ENCODE results near the gene MBD5.

MBD5 gene

GRCh38 chr2:148486655-148487054, 465.8 kb downstream of the MBD5 start:
- H3K36me3 ChIP-seq (ENCODE audit: control insufficient read depth in 1 of 2, insufficient read depth in 2 of 2, low read depth in 1 of 2, low read length in 2 of 2), result peaks cover 14 to 23% of the 10 kb centered on the region in 2 experiments
- no peak overlapping the region for H2BK120ac ChIP-seq (ENCODE audit: low read depth, low read length)
- no peaks in the 10 kb centered on the region for H3K9me3 ChIP-seq (ENCODE audit: control insufficient read depth, low read length)
- DNase-seq, result no peak
- no peak overlapping the region for H2AFZ ChIP-seq (ENCODE audit: low read depth, low read length)
- no peak overlapping the region for H3K27ac ChIP-seq (ENCODE audit: low read length, poor library complexity, severe bottlenecking)
- no peak overlapping the region for H3K4me2 ChIP-seq (ENCODE audit: low read length, poor library complexity, severe bottlenecking)
- no peak overlapping the region for H4K8ac ChIP-seq (ENCODE audit: low read length)
- H2BK12ac ChIP-seq (ENCODE audit: low read length in 2 of 2), result no peak overlapping the region
- H4K91ac ChIP-seq (ENCODE audit: low read length), result no peak overlapping the region
- no peak overlapping the region for H3K4me3 ChIP-seq (ENCODE audit: insufficient read depth in 1 of 2, low read depth in 1 of 2, low read length in 2 of 2)
- no peak overlapping the region for H2BK5ac ChIP-seq (ENCODE audit: low read depth, low read length, poor library complexity, severe bottlenecking)
- H3K9ac ChIP-seq (ENCODE audit: low read length), result no peak overlapping the region
- H3K4ac ChIP-seq (ENCODE audit: low read depth in 1 of 2, low read length in 2 of 2), result no peak overlapping the region
- no peak overlapping the region for H3K14ac ChIP-seq (ENCODE audit: low read length in 2 of 2)
- no peak overlapping the region for H2BK15ac ChIP-seq (ENCODE audit: low read depth, poor library complexity, severe bottlenecking)
- no peaks in the 10 kb centered on the region for H3K79me1 ChIP-seq (replicated peaks; ENCODE audit: low read length, poor library complexity, severe bottlenecking)
- no peaks in the 10 kb centered on the region for H3K27me3 ChIP-seq (ENCODE audit: control insufficient read depth in 1 of 2, insufficient read depth in 1 of 2, low read length in 2 of 2)
- H3K4me1 ChIP-seq (ENCODE audit: control insufficient read depth, insufficient read depth, low read depth, low read length), result no peaks in the 10 kb centered on the region
- no peak overlapping the region for H3K18ac ChIP-seq (ENCODE audit: low read depth in 1 of 2, low read length in 2 of 2)
- no peak overlapping the region for H3K23ac ChIP-seq (ENCODE audit: low read length in 2 of 2)
- H2AK5ac ChIP-seq (ENCODE audit: low read length, severe bottlenecking), result no peak overlapping the region

- no peak overlapping the region for H3K23ac ChIP-seq (ENCODE audit: low read length in 2 of 2)
- no peak overlapping the region for H2BK15ac ChIP-seq (ENCODE audit: low read depth, poor library complexity, severe bottlenecking)
- no peak overlapping the region for H3K9ac ChIP-seq (ENCODE audit: low read length)
- H3K4me1 ChIP-seq (ENCODE audit: control insufficient read depth, insufficient read depth, low read depth, low read length), result no peaks in the 10 kb centered on the region
- H3K27me3 ChIP-seq (ENCODE audit: control insufficient read depth in 1 of 2, insufficient read depth in 1 of 2, low read length in 2 of 2), result no peaks in the 10 kb centered on the region
- no peak overlapping the region for H2BK12ac ChIP-seq (ENCODE audit: low read length in 2 of 2)
- DNase-seq, result no peak
- H2BK5ac ChIP-seq (ENCODE audit: low read depth, low read length, poor library complexity, severe bottlenecking), result no peak overlapping the region
- no peak overlapping the region for H3K14ac ChIP-seq (ENCODE audit: low read length in 2 of 2)
- no peak overlapping the region for H3K4ac ChIP-seq (ENCODE audit: low read depth in 1 of 2, low read length in 2 of 2)
- H2AFZ ChIP-seq (ENCODE audit: low read depth, low read length), result no peak overlapping the region
- H3K36me3 ChIP-seq (ENCODE audit: control insufficient read depth in 1 of 2, insufficient read depth in 2 of 2, low read depth in 1 of 2, low read length in 2 of 2), result peaks cover 14 to 23% of the 10 kb centered on the region in 2 experiments
- no peaks in the 10 kb centered on the region for H3K79me1 ChIP-seq (replicated peaks; ENCODE audit: low read length, poor library complexity, severe bottlenecking)
- H2BK120ac ChIP-seq (ENCODE audit: low read depth, low read length), result no peak overlapping the region
- H3K27ac ChIP-seq (ENCODE audit: low read length, poor library complexity, severe bottlenecking), result no peak overlapping the region
- H3K18ac ChIP-seq (ENCODE audit: low read depth in 1 of 2, low read length in 2 of 2), result no peak overlapping the region
- H4K8ac ChIP-seq (ENCODE audit: low read length), result no peak overlapping the region
- H3K9me3 ChIP-seq (ENCODE audit: control insufficient read depth, low read length), result no peaks in the 10 kb centered on the region
- H3K4me3 ChIP-seq (ENCODE audit: insufficient read depth in 1 of 2, low read depth in 1 of 2, low read length in 2 of 2), result no peak overlapping the region
- no peak overlapping the region for H3K4me2 ChIP-seq (ENCODE audit: low read length, poor library complexity, severe bottlenecking)
- H2AK5ac ChIP-seq (ENCODE audit: low read length, severe bottlenecking), result no peak overlapping the region
- 96% methylated on average over 1 of the region's 3 CpGs for WGBS
- H4K91ac ChIP-seq (ENCODE audit: low read length), result no peak overlapping the region
These were observed 466.5 kb downstream of the MBD5 start for GRCh38 chr2:148487439-148487838.

DNA sequence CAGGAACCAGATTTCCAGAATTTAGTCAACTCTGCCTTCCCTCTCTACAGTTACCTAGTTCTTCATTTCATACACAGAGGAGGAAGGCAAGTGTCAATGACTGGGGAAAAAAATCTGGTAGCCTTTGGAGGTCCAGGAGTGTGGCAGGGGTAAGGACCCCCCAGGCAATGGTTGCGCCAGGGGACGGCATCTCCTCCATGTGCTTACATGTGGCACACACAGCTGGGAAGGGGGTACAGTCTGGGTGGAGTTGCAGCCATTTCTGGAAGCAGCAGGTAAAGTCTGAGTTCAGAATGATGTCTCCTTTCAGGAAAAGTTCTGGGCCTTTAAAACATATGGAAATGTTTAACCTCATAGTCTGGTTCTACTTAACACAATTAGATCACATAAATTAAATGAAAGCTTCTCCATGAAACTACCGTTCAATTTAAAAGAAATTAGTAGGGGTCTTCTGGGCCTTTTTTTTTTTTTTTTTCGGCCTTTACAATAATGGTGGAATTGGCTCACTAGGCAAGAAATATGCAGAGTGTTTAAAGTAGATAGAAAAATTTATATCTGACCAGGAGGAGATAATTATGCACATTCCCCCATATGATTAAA, 470.0 kb downstream of the MBD5 start:
- H3K18ac ChIP-seq (ENCODE audit: low read depth in 1 of 2, low read length in 2 of 2), result no peak overlapping the region
- H3K4ac ChIP-seq (ENCODE audit: low read depth in 1 of 2, low read length in 2 of 2), result no peak overlapping the region
- no peak overlapping the region for H3K4me3 ChIP-seq (ENCODE audit: insufficient read depth in 1 of 2, low read depth in 1 of 2, low read length in 2 of 2)
- H2BK12ac ChIP-seq (ENCODE audit: low read length in 2 of 2), result no peak overlapping the region
- H3K23ac ChIP-seq (ENCODE audit: low read length in 2 of 2), result no peak overlapping the region
- H2AFZ ChIP-seq (ENCODE audit: low read depth, low read length), result no peak overlapping the region
- H3K4me1 ChIP-seq (ENCODE audit: control insufficient read depth, insufficient read depth, low read depth, low read length), result no peaks in the 10 kb centered on the region
- H2BK5ac ChIP-seq (ENCODE audit: low read depth, low read length, poor library complexity, severe bottlenecking), result no peak overlapping the region
- peak overlapping the region in 1 of 2 experiments; percentile 75 for H3K14ac ChIP-seq (ENCODE audit: low read length in 2 of 2)
- WGBS, result 98% methylated on average over 2 of the region's 4 CpGs
- no peak overlapping the region for H3K9ac ChIP-seq (ENCODE audit: low read length)
- no peaks in the 10 kb centered on the region for H3K9me3 ChIP-seq (ENCODE audit: control insufficient read depth, low read length)
- H4K8ac ChIP-seq (ENCODE audit: low read length), result no peak overlapping the region
- H3K27ac ChIP-seq (ENCODE audit: low read length, poor library complexity, severe bottlenecking), result no peak overlapping the region
- H4K91ac ChIP-seq (ENCODE audit: low read length), result no peak overlapping the region
- peaks cover 8 to 23% of the 10 kb centered on the region in 2 experiments for H3K36me3 ChIP-seq (ENCODE audit: control insufficient read depth in 1 of 2, insufficient read depth in 2 of 2, low read depth in 1 of 2, low read length in 2 of 2)
- H3K27me3 ChIP-seq (ENCODE audit: control insufficient read depth in 1 of 2, insufficient read depth in 1 of 2, low read length in 2 of 2), result no peaks in the 10 kb centered on the region
- H3K79me1 ChIP-seq (replicated peaks; ENCODE audit: low read length, poor library complexity, severe bottlenecking), result no peaks in the 10 kb centered on the region
- no peak for DNase-seq
- no peak overlapping the region for H2AK5ac ChIP-seq (ENCODE audit: low read length, severe bottlenecking)
- H3K4me2 ChIP-seq (ENCODE audit: low read length, poor library complexity, severe bottlenecking), result no peak overlapping the region
- H2BK15ac ChIP-seq (ENCODE audit: low read depth, poor library complexity, severe bottlenecking), result no peak overlapping the region
- no peak overlapping the region for H2BK120ac ChIP-seq (ENCODE audit: low read depth, low read length)

- no peak overlapping the region for H3K14ac ChIP-seq (ENCODE audit: low read length in 2 of 2)
- no peaks in the 10 kb centered on the region for H3K79me1 ChIP-seq (replicated peaks; ENCODE audit: low read length, poor library complexity, severe bottlenecking)
- peaks cover 8 to 27% of the 10 kb centered on the region in 2 experiments for H3K36me3 ChIP-seq (ENCODE audit: control insufficient read depth in 1 of 2, insufficient read depth in 2 of 2, low read depth in 1 of 2, low read length in 2 of 2)
- H3K4me2 ChIP-seq (ENCODE audit: low read length, poor library complexity, severe bottlenecking), result no peak overlapping the region
- H2BK12ac ChIP-seq (ENCODE audit: low read length in 2 of 2), result no peak overlapping the region
- no peaks in the 10 kb centered on the region for H3K4me1 ChIP-seq (ENCODE audit: control insufficient read depth, insufficient read depth, low read depth, low read length)
- no peak overlapping the region for H3K27ac ChIP-seq (ENCODE audit: low read length, poor library complexity, severe bottlenecking)
- no peak overlapping the region for H3K23ac ChIP-seq (ENCODE audit: low read length in 2 of 2)
- no peak overlapping the region for H3K4ac ChIP-seq (ENCODE audit: low read depth in 1 of 2, low read length in 2 of 2)
- H3K4me3 ChIP-seq (ENCODE audit: insufficient read depth in 1 of 2, low read depth in 1 of 2, low read length in 2 of 2), result no peak overlapping the region
- no peak overlapping the region for H3K9ac ChIP-seq (ENCODE audit: low read length)
- H3K9me3 ChIP-seq (ENCODE audit: control insufficient read depth, low read length), result no peaks in the 10 kb centered on the region
- 83% methylated on average over 1 of the region's 2 CpGs for WGBS
- no peak overlapping the region for H4K8ac ChIP-seq (ENCODE audit: low read length)
- H3K27me3 ChIP-seq (ENCODE audit: control insufficient read depth in 1 of 2, insufficient read depth in 1 of 2, low read length in 2 of 2), result no peaks in the 10 kb centered on the region
- H2BK120ac ChIP-seq (ENCODE audit: low read depth, low read length), result no peak overlapping the region
- no peak overlapping the region for H2AK5ac ChIP-seq (ENCODE audit: low read length, severe bottlenecking)
- DNase-seq, result no peak
- H4K91ac ChIP-seq (ENCODE audit: low read length), result no peak overlapping the region
- H2BK5ac ChIP-seq (ENCODE audit: low read depth, low read length, poor library complexity, severe bottlenecking), result no peak overlapping the region
- no peak overlapping the region for H2AFZ ChIP-seq (ENCODE audit: low read depth, low read length)
- H3K18ac ChIP-seq (ENCODE audit: low read depth in 1 of 2, low read length in 2 of 2), result no peak overlapping the region
- no peak overlapping the region for H2BK15ac ChIP-seq (ENCODE audit: low read depth, poor library complexity, severe bottlenecking)
These were observed 473.1 kb downstream of the MBD5 start for GRCh38 chr2:148493822-148494563.
